ENCODE results near the gene HBZ.
"Not testable (repeated sequence)": the region's sequence is repeated elsewhere in the genome, so short reads cannot be mapped to it uniquely, and the experiment has no call there.

Gene HBZ

GRCh38 chr16:165539-166374, 13.3 kb downstream of the HBZ start, which contains the start of gene HBM:
Gene HBM, plus strand, starts transcription at chr16:165978. Its CDS starts 20 bp downstream, at chr16:165998.
- no peak for DNase-seq

- DNase-seq = no peak
Measured at GRCh38 chr16:166375-167121, 14.1 kb downstream of the HBZ start.

GRCh38 chr16:167122-167690, 14.8 kb downstream of the HBZ start:
- DNase-seq = no peak

GRCh38 chr16:168424-168823, 16.0 kb downstream of the HBZ start:
- no peak for DNase-seq

GRCh38 chr16:169014-169413, 16.6 kb downstream of the HBZ start:
- no peak for DNase-seq

- DNase-seq = peak; percentile 6 to 21
Measured at GRCh38 chr16:170088-170507, 17.7 kb downstream of the HBZ start.

- no peak for DNase-seq
Measured at GRCh38 chr16:170788-171187, 18.3 kb downstream of the HBZ start.

- DNase-seq = not testable (repeated sequence)
Measured at GRCh38 chr16:172374-172941, 20.0 kb downstream of the HBZ start, which contains the start of gene HBA2. Gene HBA2, plus strand, starts transcription at chr16:172876. Its CDS starts 37 bp downstream, at chr16:172913.

- not testable (repeated sequence) for DNase-seq
Measured at GRCh38 chr16:173211-173854, 20.9 kb downstream of the HBZ start.

- DNase-seq = not testable (repeated sequence)
Measured at GRCh38 chr16:173928-174769, 21.7 kb downstream of the HBZ start.

GRCh38 chr16:175011-175949, 22.8 kb downstream of the HBZ start:
- DNase-seq = no peak

- DNase-seq = not testable (repeated sequence)
Measured at GRCh38 chr16:176006-176405, 23.6 kb downstream of the HBZ start.

- not testable (repeated sequence) for DNase-seq
Measured at GRCh38 chr16:176477-177382, 24.3 kb downstream of the HBZ start, which contains the start of gene HBA1. Gene HBA1, plus strand, starts transcription at chr16:176680. Its CDS starts 37 bp downstream, at chr16:176717.

- DNase-seq = peak; percentile 66 to 99
Measured at GRCh38 chr16:177394-177822, 25.0 kb downstream of the HBZ start.

GRCh38 chr16:177981-178667, 25.7 kb downstream of the HBZ start:
- peak; percentile 10 to 32 for DNase-seq

- DNase-seq = no peak
Measured at GRCh38 chr16:178668-179015, 26.2 kb downstream of the HBZ start.

- no peak for DNase-seq
Measured at GRCh38 chr16:179211-180092, 27.0 kb downstream of the HBZ start.
